Sigmoid colon (tissue), 7 donors: ENCODE measurements around the gene ACTR3. TPM values are rescaled to one million over a fixed set of nuclear protein-coding genes. Genes with fewer than 3 reads are reported as not detected.
"Not testable (repeated sequence)": the region's sequence is repeated elsewhere in the genome, so short reads cannot be mapped to it uniquely, and the experiment has no call there.

ENCODE experiments used
- DNase-seq: peaks from one replicate; pipeline ENCODE4 v3.0.0-alpha.2; 2019
- H3K27ac ChIP-seq, 4 donors: fragments of 200-600 bp; sonication (generic); one replicate each; pipeline ENCODE4 v1.5.1; 2016 to 2019; ENCODE audit warnings: mild to moderate bottlenecking in 1 of 4
- H3K27me3 ChIP-seq, 3 donors: fragments of 200-600 bp; sonication (generic); one replicate each; pipeline ENCODE4 v1.5.1; 2019; ENCODE audit warnings: mild to moderate bottlenecking in 1 of 3
- H3K36me3 ChIP-seq, 4 donors: fragments of 200-600 bp; sonication (generic); one replicate each; pipeline ENCODE4 v1.5.1; 2016 to 2019
- H3K4me1 ChIP-seq, 4 donors: fragments of 200-600 bp; sonication (generic); one replicate each; pipeline ENCODE4 v1.5.1; 2017 to 2019
- H3K4me3 ChIP-seq, 4 donors: fragments of 200-600 bp; sonication (generic); one replicate each; pipeline ENCODE4 v1.5.1; 2017 to 2019; ENCODE audit warnings: mild to moderate bottlenecking in 2 of 4, moderate library complexity in 1 of 4
- H3K9me3 ChIP-seq, 4 donors: fragments of 200-600 bp in 3 of 4; sonication (generic) in 3 of 4; one replicate each; pipeline versions ENCODE4 v1.5.1 to v1.6.1; 2013 to 2019
- CTCF ChIP-seq, 4 experiments: fragments of 450-650 bp in 3 of 4; fragments of 200-600 bp in 1 of 4; IDR thresholded peaks; one replicate each; pipeline ENCODE4 v1.5.1; 2016 to 2019; ENCODE audit warnings: antibody characterized with exemption in 4 of 4, mild to moderate bottlenecking in 3 of 4, moderate library complexity in 2 of 4
- EP300 ChIP-seq, 4 donors: sonication (generic); formaldehyde crosslinking; IDR thresholded peaks; one replicate each; pipeline ENCODE4 v1.6.1; 2017; ENCODE audit warnings: antibody characterized with exemption in 4 of 4
- POLR2A ChIP-seq, 2 donors: fragments of 450-650 bp; IDR thresholded peaks; one replicate each; pipeline ENCODE4 v1.6.1; 2016; ENCODE audit warnings: antibody characterized with exemption in 2 of 2, mild to moderate bottlenecking in 2 of 2, moderate library complexity in 2 of 2
- POLR2AphosphoS5 ChIP-seq, 4 donors: sonication (generic); formaldehyde crosslinking; IDR thresholded peaks; one replicate each; pipeline ENCODE4 v1.6.1; 2017; ENCODE audit warnings: antibody characterized with exemption in 4 of 4
- WGBS, 2 donors: extraction: QIAGEN DNeasy Blood & Tissue Kit; methylation state at CpG; one replicate each; pipeline ENCODE4 v1.1.7; 2013; 5-methylcytosine and 5-hydroxymethylcytosine counted together
- intact Hi-C: fragments of 100-400 bp; cut with DNase I; formaldehyde crosslinking; loops from one replicate; pipeline ENCODE4 v1.15.1; 2023
- polyA plus RNA-seq, 3 donors: library from polyadenylated mRNA; stranded (reverse); fragments of 200-250 nt; gene quantifications; one replicate each; pipeline ENCODE4 v1.2.3, GENCODE V29; 2013
- total RNA-seq, 4 donors: library from RNA; depleted of rRNA; stranded (reverse); fragments of >200 nt; gene quantifications; one replicate each; pipeline ENCODE4 v1.1.0, GENCODE V29; 2016
- donor health status: healthy with polysubstance abuse.
- donor health status: Bipolar disorder and iron deficiency.
- donor health status: healthy.

The ACTR3 gene
- total and polyA plus RNA-seq, 7 donors: 108 to 178 (median 147) TPM

DNA sequence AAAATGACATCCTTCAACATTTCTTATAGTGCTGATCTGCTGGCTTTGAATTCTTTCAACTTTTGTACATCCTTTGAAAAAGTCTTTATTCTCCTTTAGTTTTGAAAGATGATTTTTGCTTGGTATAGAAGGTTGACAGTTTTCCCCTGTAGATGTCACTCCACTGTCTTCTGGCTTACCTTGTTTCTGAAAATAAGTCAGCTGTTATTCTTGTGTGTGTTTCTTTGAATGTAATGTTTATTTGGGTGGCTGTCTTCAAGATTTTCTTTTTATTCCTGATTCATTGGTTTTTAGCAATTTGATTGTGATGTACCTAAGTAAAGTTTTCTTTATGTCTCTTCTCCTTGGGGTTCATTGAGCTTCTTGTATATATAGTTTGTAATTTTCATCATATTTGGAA lies 47.6 kb downstream of the ACTR3 start:
- Histone ChIP-seq H3K36me3 (peaks cover 8 to 91% (median 16%) of the 10 kb centered on the region in 4 donors), H3K4me1 (no peaks in the 10 kb centered on the region), H3K4me3 (no peak overlapping the region), H3K27me3 (no peaks in the 10 kb centered on the region), H3K9me3 (no peaks in the 10 kb centered on the region), H3K27ac (no peak overlapping the region)
- intact Hi-C loops: no loop called here
- no peak for TF ChIP-seq POLR2AphosphoS5 (IDR thresholded peaks at IDR 0.05)
- no peak for TF ChIP-seq EP300 (IDR thresholded peaks at IDR 0.05)
- TF ChIP-seq POLR2A (IDR thresholded peaks at IDR 0.05): no peak
- TF ChIP-seq CTCF (IDR thresholded peaks at IDR 0.05): no peak
- DNase-seq: no peak

DNA sequence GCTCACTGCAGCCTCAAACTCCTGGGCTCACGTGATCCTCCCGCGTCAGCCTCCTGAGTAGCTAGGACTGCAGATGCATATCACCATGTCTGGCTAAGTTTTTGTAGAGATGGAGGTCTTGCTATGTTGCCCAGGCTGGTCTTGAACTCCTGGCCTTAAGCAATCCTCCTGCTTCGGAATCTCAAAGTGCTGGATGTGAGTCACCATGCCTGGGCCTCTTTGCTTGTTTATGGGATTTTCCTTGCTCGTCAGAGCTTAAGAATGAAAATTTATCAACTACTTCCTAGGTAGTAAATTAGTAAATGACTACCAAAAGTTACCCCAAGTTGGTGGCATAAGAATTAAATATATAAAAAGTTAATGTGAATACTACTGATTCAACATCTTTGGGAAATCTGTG lies 51.0 kb downstream of the ACTR3 start:
- WGBS, 2 donors: 84 to 97% methylated on average over 5 of the region's 5 CpGs
- intact Hi-C loops: no loop called here
- no peak overlapping the region for H3K4me3 ChIP-seq

DNA sequence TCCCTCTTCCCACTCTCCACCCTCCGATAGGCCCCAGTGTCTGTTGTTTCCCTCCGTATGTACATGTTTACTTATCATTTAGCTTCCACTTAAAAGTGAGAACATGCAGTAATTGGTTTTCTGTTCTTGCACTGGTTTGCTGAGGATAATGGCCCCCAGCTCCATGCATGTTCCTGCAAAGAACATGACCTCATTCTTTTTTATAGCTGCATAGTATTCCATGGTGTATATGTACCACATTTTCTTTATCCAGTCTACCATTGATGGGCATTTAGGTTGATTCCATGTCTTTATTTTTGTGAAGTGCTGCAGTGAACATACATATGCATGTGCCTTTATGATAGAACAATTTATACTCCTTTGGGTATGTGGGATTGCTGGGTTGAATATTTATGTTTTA lies 55.9 kb downstream of the ACTR3 start:
- H3K9me3 ChIP-seq, H3K27me3 ChIP-seq, H3K4me1 ChIP-seq, H3K27ac ChIP-seq, H3K4me3 ChIP-seq, DNase-seq: not testable (repeated sequence)
- 96% methylated on average over 2 of the region's 2 CpGs for WGBS, 2 donors
- intact Hi-C loops: loop anchor here (2.0 kb wide), 1 partner anchor 73 kb away; no protein-coding TSS in a partner anchor
- H3K36me3 ChIP-seq: peaks cover 2 to 83% (median 23%) of the 10 kb centered on the region in 4 donors

More for the DNA sequence above, 51.0 kb downstream of the ACTR3 start:
- TF ChIP-seq CTCF (IDR thresholded peaks at IDR 0.05) (no peak), EP300 (IDR thresholded peaks at IDR 0.05) (no peak), POLR2A (IDR thresholded peaks at IDR 0.05) (no peak), POLR2AphosphoS5 (IDR thresholded peaks at IDR 0.05) (no peak)
- Histone ChIP-seq H3K9me3 (no peaks in the 10 kb centered on the region), H3K36me3 (peaks cover 8 to 82% (median 20%) of the 10 kb centered on the region in 4 donors), H3K27me3 (no peaks in the 10 kb centered on the region), H3K4me1 (no peaks in the 10 kb centered on the region), H3K27ac (no peak overlapping the region)
- DNase-seq: no peak

GRCh38 chr2:113950906-113951305 lies 61.0 kb downstream of the ACTR3 start:
- H3K27ac ChIP-seq, H3K27me3 ChIP-seq, intact Hi-C loops, H3K4me1 ChIP-seq, H3K9me3 ChIP-seq, DNase-seq, H3K4me3 ChIP-seq: not testable (repeated sequence)
- WGBS, 2 donors: 89 to 90% methylated on average over 3 of the region's 3 CpGs
- H3K36me3 ChIP-seq: peaks cover 5 to 93% (median 25%) of the 10 kb centered on the region in 4 donors

DNA sequence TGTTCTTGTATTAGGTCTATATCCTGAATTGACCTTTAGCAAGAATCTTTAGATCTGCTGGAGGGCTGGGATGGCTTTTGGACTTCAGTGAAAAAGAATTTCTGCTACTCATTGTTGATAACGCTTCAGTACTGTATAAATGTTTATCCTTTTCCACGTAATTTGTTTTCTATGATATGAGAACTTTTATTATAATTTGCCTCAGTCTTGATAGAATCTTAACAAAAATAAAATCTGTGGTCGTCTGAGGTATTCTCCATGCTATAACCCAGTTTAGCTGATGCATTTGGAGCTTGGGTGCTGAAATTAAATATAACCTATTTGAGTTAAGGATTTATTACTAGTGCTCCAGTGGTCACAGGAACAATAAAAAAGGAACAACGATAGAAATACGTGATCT lies 71.1 kb downstream of the ACTR3 start:
- Histone ChIP-seq H3K27ac (no peak overlapping the region), H3K27me3 (no peaks in the 10 kb centered on the region), H3K9me3 (no peaks in the 10 kb centered on the region), H3K36me3 (peaks cover 0 to 54% (median 0%) of the 10 kb centered on the region in 4 donors), H3K4me3 (no peak overlapping the region), H3K4me1 (no peaks in the 10 kb centered on the region)
- WGBS, 2 donors: 85 to 91% methylated on average over 5 of the region's 5 CpGs
- TF ChIP-seq POLR2A (IDR thresholded peaks at IDR 0.05): no peak
- no peak for TF ChIP-seq POLR2AphosphoS5 (IDR thresholded peaks at IDR 0.05)
- TF ChIP-seq EP300 (IDR thresholded peaks at IDR 0.05): no peak
- no peak for TF ChIP-seq CTCF (IDR thresholded peaks at IDR 0.05)
- intact Hi-C loops: loop anchor here (10.0 kb wide), 1 partner anchor 206 kb away; the partner anchor contains the start of gene SLC35F5
- DNase-seq: no peak
